ENCODE data around the gene TECR. TPM values are rescaled to one million over a fixed set of nuclear protein-coding genes. Genes with fewer than 3 reads are reported as not detected.

The TECR gene
- total RNA-seq, 1 experiment from 2014 or later: 164 TPM

GRCh38 chr19:14515501-14516047 lies 13.8 kb upstream of the TECR start:
- peaks cover 27 to 36% (median 32%) of the 10 kb centered on the region in 3 experiments; a peak in 6 of 7 replicates for H3K36me3 Mint-ChIP-seq (ENCODE audit: insufficient read depth in 1 of 3, low read depth in 3 of 3)
- Histone ChIP-seq H3K18ac (ENCODE audit: insufficient read length, low read depth, low read length) (no peak overlapping the region), H3K27me3 (ENCODE audit: insufficient read depth, low read length) (no peaks in the 10 kb centered on the region), H4K91ac (ENCODE audit: insufficient read length, low read depth, low read length) (no peak overlapping the region), H3K9ac (ENCODE audit: extremely low read depth, insufficient read length, low read length) (no peak overlapping the region), H4K5ac (ENCODE audit: insufficient read length, low read depth, low read length) (no peak overlapping the region), H3K23me2 (ENCODE audit: insufficient read length, low read depth, low read length, poor library complexity, severe bottlenecking) (peaks cover 9% of the 10 kb centered on the region), H2AK5ac (ENCODE audit: insufficient read length, low read length) (no peak overlapping the region), H2BK15ac (ENCODE audit: low read depth, low read length) (no peak overlapping the region), H2BK5ac (ENCODE audit: insufficient read length, low read length) (no peak overlapping the region), H2BK120ac (ENCODE audit: low read depth, low read length, poor library complexity, severe bottlenecking) (no peak overlapping the region), H4K8ac (replicated peaks; ENCODE audit: insufficient read length, low read depth, low read length) (no peak overlapping the region), H3K4ac (ENCODE audit: low read depth, low read length) (no peak overlapping the region), H3K4me2 (ENCODE audit: insufficient read depth, insufficient read length, low read length) (peak overlapping the region; percentile 88), H3T11ph (ENCODE audit: low read length) (no peak overlapping the region), H3K4me1 (ENCODE audit: insufficient read depth, low read length) (no peaks in the 10 kb centered on the region), H3K9me3 (ENCODE audit: control insufficient read depth, low read depth, low read length) (no peaks in the 10 kb centered on the region), H2AFZ (ENCODE audit: low read length) (no peak overlapping the region), H2BK20ac (ENCODE audit: low read depth, low read length, poor library complexity, severe bottlenecking) (no peak overlapping the region), H4K20me1 (ENCODE audit: control insufficient read depth, insufficient read depth, insufficient read length) (no peaks in the 10 kb centered on the region), H3K56ac (ENCODE audit: insufficient read length, low read depth, low read length) (no peak overlapping the region), H2BK12ac (ENCODE audit: insufficient read length, low read depth, low read length) (no peak overlapping the region), H3K23ac (ENCODE audit: insufficient read length, low read depth, low read length) (no peak overlapping the region), H3K27ac (ENCODE audit: insufficient read length, low read depth, low read length) (no peak overlapping the region), H3K79me2 (ENCODE audit: insufficient read depth, low read length) (peaks cover 14% of the 10 kb centered on the region; the same call in 1 of the 2 replicates), H3K14ac (ENCODE audit: insufficient read depth, low read length) (no peak overlapping the region), H3K79me1 (ENCODE audit: insufficient read depth, low read depth, low read length, poor library complexity, severe bottlenecking) (peaks cover 9% of the 10 kb centered on the region)
- no peaks in the 10 kb centered on the region for H3K9me3 Mint-ChIP-seq
- H3K27me3 Mint-ChIP-seq (ENCODE audit: low read depth): peaks cover 1% of the 10 kb centered on the region; the same call in 1 of the 2 replicates
- no peak for TF ChIP-seq CTCF (conservative IDR thresholded peaks at IDR 0.05)
- no CpG with 5 or more reads among the region's 8 CpGs for WGBS (ENCODE audit: extremely low coverage, insufficient read length, low lambda C conversion rate)
- H3K27ac Mint-ChIP-seq: peak overlapping the region in 1 of 3 experiments; percentile 42; a peak in 1 of 7 replicates
- peak overlapping the region; percentile 91 to 94; a peak in 3 of 5 replicates for H3K4me3 Mint-ChIP-seq
- DNase-seq: no peak
- peaks cover 26 to 32% of the 10 kb centered on the region in 2 experiments for H3K4me1 Mint-ChIP-seq

Data from H9 (cell line).